Measurements from ENCODE around the gene VSTM2L. TPM values are rescaled to one million over a fixed set of nuclear protein-coding genes. Genes with fewer than 3 reads are reported as not detected.

Gene VSTM2L, protein sequence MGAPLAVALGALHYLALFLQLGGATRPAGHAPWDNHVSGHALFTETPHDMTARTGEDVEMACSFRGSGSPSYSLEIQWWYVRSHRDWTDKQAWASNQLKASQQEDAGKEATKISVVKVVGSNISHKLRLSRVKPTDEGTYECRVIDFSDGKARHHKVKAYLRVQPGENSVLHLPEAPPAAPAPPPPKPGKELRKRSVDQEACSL
- 2.8 and 5.3 TPM in 2 replicates for total RNA-seq

DNA sequence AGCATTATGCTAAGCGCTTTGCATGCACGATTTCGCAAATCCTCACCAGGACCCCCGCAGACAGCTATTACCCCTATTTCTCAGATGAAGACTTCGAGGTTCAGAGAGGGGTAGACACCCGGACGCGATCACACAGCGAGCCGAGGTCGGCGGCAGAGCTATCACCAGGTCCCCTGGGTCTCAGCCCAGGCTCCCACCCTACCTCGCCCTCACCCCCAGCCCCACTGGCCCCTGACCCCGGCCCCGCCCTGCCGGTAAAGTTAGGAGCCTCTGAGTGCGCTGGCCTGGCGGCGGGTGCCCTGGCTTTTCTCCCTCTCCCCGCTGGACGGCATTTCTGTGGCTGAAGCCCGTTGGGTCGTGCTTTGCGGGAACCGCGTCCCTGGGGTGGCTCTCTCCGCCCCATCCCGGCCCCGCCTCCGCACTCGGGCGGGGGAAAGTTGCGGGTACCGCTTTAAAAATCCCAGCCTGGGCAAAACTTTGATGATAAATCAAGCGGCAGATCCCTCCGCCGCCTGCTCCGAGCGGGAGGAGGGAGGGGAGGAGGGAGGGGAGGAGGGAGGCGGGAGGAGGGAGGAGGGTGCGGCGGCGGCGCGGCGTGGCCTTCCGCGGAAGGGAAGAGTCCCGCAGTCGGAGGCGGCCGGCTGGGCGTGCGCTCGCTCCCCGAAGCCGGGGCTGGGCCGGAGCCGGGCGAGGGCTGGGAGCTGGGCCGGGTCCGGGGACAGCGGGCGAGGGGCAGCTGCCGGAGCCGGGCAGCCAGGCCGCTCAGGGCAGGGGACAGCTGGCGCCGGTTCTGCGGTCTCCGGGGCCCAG is at the start of gene VSTM2L:
TSS of gene VSTM2L (plus strand) at position 624 of the 810 bp plus-strand sequence. CDS start 224 bp downstream, outside the sequence.

Other genes with a start within 250 kb of the VSTM2L start
- gene CTNNBL1, start 209.1 kb upstream of the VSTM2L start, total RNA-seq = 23.7 and 43.8 TPM in 2 replicates
- gene TTI1, start 130.3 kb downstream of the VSTM2L start, total RNA-seq = 21.2 and 21.5 TPM in 2 replicates
- 25.6 and 26.5 TPM in 2 replicates for gene RPRD1B, start 130.6 kb downstream of the VSTM2L start, total RNA-seq